ENCODE measurements around the gene ASF1B.
A peak's percentile ranks its signal among the peaks of the same experiment; 100 is the strongest.
"Not testable (repeated sequence)": the region's sequence is repeated elsewhere in the genome, so short reads cannot be mapped to it uniquely, and the experiment has no call there.

Gene ASF1B

GRCh38 chr19:14159059-14159458 is 22.7 kb upstream of the ASF1B start:
- no peak for DNase-seq

DNA sequence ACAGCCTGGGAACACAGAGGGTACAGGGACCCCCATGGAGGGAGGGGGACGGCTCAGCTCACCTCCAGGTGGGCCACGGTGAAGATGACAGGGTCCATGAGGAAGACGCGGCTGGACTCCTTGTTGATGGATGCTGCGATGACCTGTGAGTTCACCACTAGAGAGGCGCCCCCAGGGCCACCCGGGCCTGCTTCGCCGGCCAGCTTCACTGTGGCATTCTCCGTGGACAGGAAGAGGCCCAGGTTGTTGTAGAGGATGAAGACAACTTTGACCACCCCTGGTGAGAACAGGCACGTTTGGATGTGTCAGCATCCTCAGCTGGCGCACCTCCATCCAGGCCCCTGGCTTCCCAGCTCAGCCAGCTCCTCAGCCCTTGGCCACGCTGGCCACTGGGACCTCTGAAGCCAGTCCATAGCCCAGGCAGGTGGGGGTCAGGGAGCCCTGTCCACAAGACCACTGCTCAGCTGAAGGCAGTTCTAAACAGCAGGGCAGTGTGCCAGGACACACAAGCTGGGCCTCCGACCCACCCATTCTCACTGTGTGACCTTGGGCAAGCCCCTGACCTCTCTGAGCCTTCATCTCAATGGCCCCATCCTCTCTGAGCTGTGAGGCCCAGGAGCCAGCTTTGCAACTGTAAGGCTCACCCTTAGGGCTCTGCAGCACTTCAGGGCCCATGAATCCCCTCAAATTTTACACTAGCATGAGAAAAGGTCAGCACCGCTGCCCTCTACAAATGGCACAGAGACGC is 22.1 kb upstream of the ASF1B start:
- no peak for DNase-seq

GRCh38 chr19:14156971-14157717 is 20.8 kb upstream of the ASF1B start:
- DNase-seq: no peak

DNA sequence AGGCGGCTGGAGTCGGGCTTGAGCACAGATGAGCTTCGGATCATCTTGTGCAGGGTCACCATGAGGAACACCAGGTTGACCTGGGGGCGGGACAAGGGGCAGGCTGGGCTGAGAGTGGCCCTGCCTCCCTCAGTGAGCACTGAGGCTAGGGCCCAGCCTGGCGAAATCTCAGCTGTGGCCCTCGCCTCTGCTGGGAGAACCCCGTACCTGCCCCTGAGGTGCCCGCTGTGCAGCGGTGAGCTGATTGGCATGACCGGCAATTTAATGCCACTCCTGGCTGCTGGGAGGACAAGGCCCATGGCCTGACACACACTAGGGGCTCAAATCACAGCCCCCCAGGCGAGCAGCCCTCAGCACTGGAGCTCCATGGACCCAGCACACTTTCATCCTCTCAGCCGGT is 19.7 kb upstream of the ASF1B start:
- DNase-seq: no peak

DNA sequence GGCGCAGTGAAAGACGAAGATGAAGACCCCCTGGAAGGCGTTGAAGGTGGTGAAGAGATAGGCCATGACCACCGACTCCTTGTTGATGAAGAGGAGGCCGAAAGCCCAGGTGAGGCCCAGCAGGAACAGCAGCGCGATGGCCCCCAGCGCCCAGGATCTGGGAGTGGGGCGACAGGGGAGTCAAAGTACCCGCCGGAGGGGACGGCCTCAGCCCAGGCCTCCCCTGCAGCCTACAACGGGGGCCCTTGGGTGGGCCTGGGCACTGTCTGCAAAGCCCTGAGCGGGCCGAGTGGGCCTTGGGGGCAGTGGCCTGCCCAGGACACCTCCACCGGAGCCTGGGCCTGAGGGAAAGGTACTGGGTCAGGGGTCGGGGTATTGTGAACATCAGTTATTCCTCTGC is 19.0 kb upstream of the ASF1B start:
- DNase-seq: no peak

DNA sequence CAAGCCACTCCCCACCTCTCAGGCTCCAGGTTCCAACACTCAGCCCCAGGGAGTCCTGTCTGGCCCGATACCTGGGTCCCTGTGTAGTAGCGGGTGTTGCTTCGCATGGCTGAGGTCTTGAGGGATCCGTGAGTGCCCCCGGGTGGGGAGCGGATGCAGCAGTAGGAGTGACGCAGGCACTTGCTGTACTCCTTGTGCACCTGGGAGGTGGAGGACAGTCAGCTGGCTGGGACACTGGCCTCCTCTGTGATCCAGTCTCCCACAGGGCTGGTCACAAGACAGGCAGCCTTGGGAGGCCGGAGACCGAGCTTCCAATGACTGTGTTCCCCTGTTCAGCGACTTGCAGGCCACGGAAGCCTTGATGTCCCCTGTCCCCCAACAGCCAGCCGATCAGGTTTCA is 16.3 kb upstream of the ASF1B start:
- DNase-seq: no peak

DNA sequence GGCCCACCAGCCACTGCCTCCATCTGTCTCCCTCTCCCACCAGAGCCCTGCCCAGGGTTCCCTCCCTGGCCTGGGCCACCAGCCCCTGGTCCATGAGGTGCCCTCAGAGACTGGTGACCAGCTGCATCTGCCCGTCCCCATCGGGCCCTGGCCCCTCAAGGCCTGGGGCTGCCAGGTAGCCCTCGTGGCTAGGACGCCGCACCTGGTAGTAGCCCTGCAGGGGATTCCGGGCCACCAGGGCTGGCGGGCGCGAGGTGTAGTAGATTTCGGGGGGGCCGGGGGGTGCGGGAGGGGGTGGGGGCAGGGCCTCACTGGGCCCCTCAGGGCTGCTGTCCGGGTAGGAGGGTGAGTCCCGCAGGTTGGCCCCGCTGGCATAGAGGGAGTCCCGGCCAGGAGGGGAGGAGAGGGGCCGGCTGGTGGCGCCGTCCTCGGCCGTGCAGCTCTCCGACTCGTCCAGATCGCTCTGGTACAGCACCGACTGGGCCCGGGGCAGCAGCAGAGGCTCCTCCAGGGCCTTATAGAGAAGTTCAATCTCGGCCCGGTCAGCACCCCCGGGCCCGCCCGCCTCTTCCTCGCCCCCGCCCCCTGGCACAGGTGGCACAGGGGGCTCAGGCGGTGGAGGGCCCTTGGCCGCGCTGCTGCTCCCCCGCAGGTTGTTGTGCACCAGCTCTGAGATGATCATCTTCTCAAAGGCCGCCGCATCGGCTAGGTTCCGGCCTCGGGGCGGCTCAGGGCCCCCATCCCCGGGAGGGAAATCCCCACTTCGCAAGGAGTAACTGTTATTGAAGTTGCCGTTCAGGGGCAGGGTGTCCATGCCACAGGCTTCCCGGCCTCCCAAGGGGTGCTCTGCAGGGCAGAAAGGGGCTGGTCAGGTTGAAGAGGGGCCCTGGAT is 14.6 kb upstream of the ASF1B start:
- DNase-seq: no peak

DNA sequence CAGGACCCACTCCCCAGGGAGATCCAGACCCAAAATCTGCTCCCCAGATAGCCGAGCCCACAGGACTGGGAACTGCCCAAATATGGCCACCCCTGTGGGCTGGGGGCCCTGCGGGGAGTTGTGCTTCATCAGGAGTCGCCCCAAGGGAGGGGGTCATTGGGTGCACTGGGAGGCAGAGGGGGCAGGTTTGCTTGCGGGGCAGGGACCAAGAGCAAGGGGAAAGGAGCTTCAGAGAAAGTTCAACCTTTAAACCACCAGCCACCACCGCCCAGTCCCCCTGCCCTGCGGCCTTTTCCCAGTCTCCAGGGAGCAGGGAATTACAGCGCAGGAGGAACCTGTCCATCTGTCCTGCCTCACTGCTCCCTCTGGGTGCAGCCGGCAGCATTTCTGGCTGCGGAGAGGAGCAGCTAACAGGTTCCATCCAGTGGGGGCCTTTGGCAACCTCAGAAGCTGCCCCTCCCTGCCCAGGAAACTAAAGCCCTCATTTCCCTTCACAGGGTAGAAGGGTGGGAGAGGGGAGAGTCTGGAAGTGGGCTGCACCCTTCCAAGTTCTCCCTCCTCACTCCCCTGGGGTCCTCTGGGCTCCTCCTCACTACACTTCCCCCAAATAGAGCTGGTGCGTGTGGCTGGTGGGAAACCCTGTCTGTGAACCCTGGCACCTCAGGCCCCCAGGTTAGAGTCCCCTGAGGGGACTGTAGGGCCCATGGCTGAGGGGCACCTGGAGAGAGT is 13.8 kb upstream of the ASF1B start:
- DNase-seq: no peak

DNA sequence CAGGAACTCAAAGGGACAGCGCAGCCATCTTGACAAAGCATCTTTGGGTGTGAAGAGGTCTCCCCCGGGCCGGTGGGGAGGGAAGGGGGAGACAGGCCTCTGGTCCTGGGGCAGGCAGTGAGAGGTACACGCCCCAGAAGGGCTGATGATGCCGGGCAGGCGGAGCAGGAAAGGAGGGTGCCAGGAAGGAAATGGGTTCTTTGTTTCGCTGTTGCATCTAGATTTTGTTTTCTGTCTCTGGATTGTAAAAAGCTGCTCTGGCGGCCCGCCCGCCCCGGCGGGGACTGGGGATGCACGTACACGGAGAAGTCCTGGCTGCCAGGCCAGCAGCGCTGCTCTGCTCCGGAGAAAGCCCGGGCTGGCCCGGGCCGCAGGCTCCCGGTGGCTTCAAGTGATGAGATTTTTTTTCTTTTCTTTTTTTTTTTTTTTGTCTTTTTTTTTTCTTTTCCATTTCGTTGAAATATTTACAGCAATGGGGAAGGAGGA is 13.2 kb upstream of the ASF1B start:
- DNase-seq: no peak

DNA sequence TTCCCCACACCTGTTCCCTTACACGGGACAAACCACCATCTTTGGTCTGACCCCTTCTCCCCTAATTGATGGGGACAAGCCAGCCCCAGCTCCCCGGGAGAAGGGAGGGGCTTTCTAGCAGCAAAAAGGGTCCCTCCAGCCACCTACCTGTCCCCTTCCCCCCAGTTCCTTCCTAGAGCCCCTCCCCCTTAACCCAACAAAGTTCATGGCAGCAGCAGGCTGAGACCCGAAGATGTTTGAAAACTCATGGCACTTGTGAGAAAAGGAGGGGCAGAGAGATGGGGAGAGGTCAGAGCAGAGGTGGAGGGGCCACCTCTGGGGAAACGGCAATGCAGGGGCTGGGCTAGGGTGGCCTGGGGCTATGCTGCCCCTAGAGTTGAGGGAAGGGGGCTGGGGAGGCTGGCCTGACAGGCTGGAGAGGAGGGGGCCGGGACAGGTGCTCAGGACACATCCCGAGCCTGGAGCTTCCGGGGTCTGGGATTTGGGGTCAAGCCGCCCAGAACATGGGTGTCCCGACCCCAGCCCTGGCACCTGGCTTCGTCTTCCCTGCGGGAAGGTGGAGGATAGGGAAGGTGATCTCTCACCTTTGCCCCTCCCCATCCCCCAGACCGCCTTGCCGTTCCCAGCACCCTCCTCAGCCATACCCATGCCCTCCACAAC is 12.5 kb upstream of the ASF1B start:
- DNase-seq: no peak

DNA sequence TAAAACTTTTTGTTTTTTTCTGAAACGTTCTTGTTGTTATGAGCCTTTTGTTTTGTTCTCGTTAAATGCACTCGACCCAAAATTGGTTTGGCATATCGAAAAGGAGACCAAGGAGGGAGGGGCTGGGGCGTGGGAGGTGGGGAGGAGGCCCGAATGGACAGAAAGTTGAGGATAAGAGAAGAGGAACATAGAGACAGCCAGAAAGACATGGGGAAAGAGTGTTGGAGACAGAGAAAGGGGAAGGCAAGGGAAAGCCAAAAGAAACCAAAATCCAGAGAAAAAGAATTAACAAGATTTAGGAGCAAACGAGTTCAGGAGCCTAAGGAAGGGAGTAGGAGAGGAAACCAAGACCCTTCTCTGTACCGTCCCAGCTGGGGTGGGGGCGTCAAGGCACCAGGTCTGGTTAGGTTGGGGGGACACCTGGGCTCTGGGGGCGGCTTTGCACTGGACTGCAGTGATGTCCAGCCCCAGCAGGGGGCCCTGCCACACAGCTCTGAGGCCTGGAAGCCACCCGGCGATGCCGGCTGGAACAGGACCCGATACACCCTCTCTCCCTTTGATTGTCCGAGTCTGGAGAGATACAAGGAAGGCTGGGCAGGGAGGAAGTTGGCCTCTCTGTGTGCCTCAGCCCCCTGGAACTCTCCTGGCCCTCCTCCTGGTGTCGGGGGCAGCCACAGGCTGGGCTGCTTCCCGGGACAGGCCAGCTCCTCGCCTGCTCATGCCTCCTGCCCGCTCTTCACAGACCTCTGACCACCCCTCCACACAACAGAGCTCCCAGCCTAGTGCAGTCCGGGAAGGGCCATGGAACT is 11.6 kb upstream of the ASF1B start:
- DNase-seq: peak; percentile 80

- DNase-seq: no peak
Observed at GRCh38 chr19:14146789-14147216, 10.4 kb upstream of the ASF1B start.

DNA sequence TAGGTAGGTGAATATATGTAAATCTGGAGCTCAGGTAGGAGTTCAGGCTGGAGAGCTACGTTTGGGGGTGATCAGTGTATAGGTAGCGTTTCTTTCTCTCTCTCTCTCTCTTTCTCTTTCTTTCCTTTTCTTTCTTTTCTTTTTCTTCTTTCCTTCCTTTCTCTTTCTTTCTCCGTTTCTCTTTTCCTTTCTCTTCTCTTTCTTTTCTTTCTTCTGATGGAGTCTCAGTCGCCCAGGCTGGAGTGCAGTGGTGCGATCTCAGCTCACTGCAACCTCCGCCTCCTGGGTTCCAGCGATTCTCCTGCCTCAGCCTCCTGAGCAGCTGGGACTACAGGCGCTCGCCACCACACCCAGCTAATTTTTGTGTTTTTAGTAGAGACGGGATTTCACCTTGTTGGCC is 9.8 kb upstream of the ASF1B start:
- DNase-seq: not testable (repeated sequence)

DNA sequence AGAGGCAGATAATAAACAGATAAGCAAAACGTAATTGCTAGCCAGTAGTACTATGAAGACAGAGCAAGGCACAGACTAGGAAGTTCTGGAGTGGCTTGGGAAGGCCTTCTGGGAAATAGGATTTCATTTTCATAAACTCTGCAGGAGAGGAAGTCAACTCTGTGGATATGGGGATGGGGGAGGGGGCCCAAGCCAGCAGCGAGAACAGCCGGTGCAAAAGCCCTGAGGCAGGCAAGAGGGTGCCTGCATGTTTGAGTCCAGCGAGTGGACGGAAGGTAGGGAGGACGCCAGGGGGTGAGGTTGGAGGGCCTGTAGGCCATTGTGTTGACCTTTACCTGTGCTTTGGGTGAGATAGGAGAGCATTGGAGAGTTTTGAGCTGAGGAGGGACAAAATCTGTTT is 9.0 kb upstream of the ASF1B start:
- no peak for DNase-seq

GRCh38 chr19:14142262-14143190 is 6.1 kb upstream of the ASF1B start:
- no peak for DNase-seq

- no peak for DNase-seq
Observed at GRCh38 chr19:14141041-14141440, 4.7 kb upstream of the ASF1B start.

DNA sequence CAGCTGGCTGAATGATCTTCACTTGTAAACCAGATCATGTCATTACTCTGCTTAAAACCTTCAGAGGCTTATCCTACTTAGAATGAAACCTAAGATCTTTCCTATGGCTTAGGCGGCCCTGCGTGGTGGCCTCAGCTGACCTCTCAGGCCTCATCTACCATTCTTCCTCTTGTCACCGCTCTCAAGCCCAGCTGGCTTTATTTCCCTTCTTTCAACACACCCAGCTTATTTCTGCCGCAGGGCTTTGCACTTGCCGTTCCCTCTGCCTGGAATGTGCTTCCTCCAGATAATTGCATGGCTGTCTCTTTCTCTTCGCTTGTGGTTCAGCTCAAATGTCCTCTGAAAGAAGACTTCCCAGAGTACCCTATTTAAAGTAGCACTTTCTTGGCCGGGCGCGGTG is 3.6 kb upstream of the ASF1B start:
- no peak for DNase-seq

- DNase-seq: no peak
Observed at GRCh38 chr19:14138576-14139265, 2.3 kb upstream of the ASF1B start.

- no peak for DNase-seq
Observed at GRCh38 chr19:14135985-14136508, 342 bp downstream of the ASF1B start.

Measured in DMS53 (cell line).